CD4-positive, alpha-beta T cell treated with Interleukin-15 for 1 hour (primary cell): ENCODE measurements around the gene ELL2.
"Not testable (repeated sequence)": the region's sequence is repeated elsewhere in the genome, so short reads cannot be mapped to it uniquely, and the experiment has no call there.

Experiments used
- DNase-seq: peaks from one replicate; pipeline ENCODE4 v3.0.0-alpha.2; 2020

Gene ELL2

GRCh38 chr5:95930141-95930930, 31.3 kb downstream of the ELL2 start:
- DNase-seq: no peak

GRCh38 chr5:95928724-95929253, 32.9 kb downstream of the ELL2 start:
- no peak for DNase-seq

- DNase-seq: no peak
Observed at GRCh38 chr5:95927927-95928723, 33.5 kb downstream of the ELL2 start.

GRCh38 chr5:95927300-95927699, 34.4 kb downstream of the ELL2 start:
- not testable (repeated sequence) for DNase-seq

GRCh38 chr5:95925939-95926338, 35.7 kb downstream of the ELL2 start:
- no peak for DNase-seq

- DNase-seq: no peak
Observed at GRCh38 chr5:95925378-95925744, 36.3 kb downstream of the ELL2 start.

GRCh38 chr5:95924720-95925377, 36.8 kb downstream of the ELL2 start:
- DNase-seq: no peak

GRCh38 chr5:95923918-95924544, 37.6 kb downstream of the ELL2 start:
- DNase-seq: no peak

- DNase-seq: no peak
Observed at GRCh38 chr5:95922798-95923197, 38.9 kb downstream of the ELL2 start.

GRCh38 chr5:95921501-95921900, 40.1 kb downstream of the ELL2 start:
- no peak for DNase-seq

- no peak for DNase-seq
Observed at GRCh38 chr5:95920822-95921221, 40.8 kb downstream of the ELL2 start.

- no peak for DNase-seq
Observed at GRCh38 chr5:95919658-95920057, 42.0 kb downstream of the ELL2 start.

GRCh38 chr5:95918421-95919006, 43.1 kb downstream of the ELL2 start:
- DNase-seq: no peak

GRCh38 chr5:95917207-95917606, 44.4 kb downstream of the ELL2 start:
- no peak for DNase-seq

GRCh38 chr5:95916687-95917085, 45.0 kb downstream of the ELL2 start:
- no peak for DNase-seq

- no peak for DNase-seq
Observed at GRCh38 chr5:95915999-95916686, 45.5 kb downstream of the ELL2 start.

GRCh38 chr5:95913663-95914062, 48.0 kb downstream of the ELL2 start:
- no peak for DNase-seq

GRCh38 chr5:95912029-95912428, 49.6 kb downstream of the ELL2 start:
- no peak for DNase-seq

GRCh38 chr5:95910521-95910920, 51.1 kb downstream of the ELL2 start:
- DNase-seq: no peak

- DNase-seq: no peak
Observed at GRCh38 chr5:95909738-95910137, 51.9 kb downstream of the ELL2 start.

GRCh38 chr5:95908799-95909198, 52.9 kb downstream of the ELL2 start:
- no peak for DNase-seq
